IPS DF 6.9 (cell line): Measurements from ENCODE around the gene FIG4.
"Not testable (repeated sequence)": the region's sequence is repeated elsewhere in the genome, so short reads cannot be mapped to it uniquely, and the experiment has no call there.

ENCODE experiments used
- DNase-seq: peaks from one replicate; pipeline ENCODE4 v3.0.0-alpha.2; 2013; ENCODE audit warnings: low read depth, low spot score
- H3K27ac ChIP-seq: one replicate; pipeline ENCODE4 v1.5.1; 2013; ENCODE audit warnings: low read length, control low read depth
- H3K27me3 ChIP-seq: 2 replicates; pipeline ENCODE4 v1.6.1; 2013; ENCODE audit warnings: mild to moderate bottlenecking, low read length; ENCODE audit not compliant: control insufficient read depth, insufficient read depth
- H3K36me3 ChIP-seq: 2 replicates; pipeline ENCODE4 v1.6.1; 2013; ENCODE audit warnings: low read length; ENCODE audit not compliant: control insufficient read depth, insufficient read depth
- H3K4me1 ChIP-seq: 2 replicates; pipeline ENCODE4 v1.6.1; 2013; ENCODE audit warnings: low read length; ENCODE audit not compliant: control insufficient read depth, insufficient read depth
- H3K4me3 ChIP-seq: 2 replicates; pipeline ENCODE4 v1.5.1; 2013; ENCODE audit warnings: mild to moderate bottlenecking, low read length
- H3K9me3 ChIP-seq: 2 replicates; pipeline ENCODE4 v1.6.1; 2013; ENCODE audit warnings: low read length, inconsistent platforms; ENCODE audit not compliant: control insufficient read depth, insufficient read depth
- WGBS: extraction: QIAGEN DNeasy Blood & Tissue Kit; methylation state at CpG from one replicate; pipeline ENCODE4 v1.1.7; 2013; ENCODE audit warnings: mixed read lengths, missing lambda C conversion rate; ENCODE audit not compliant: insufficient read length, insufficient coverage; 5-methylcytosine and 5-hydroxymethylcytosine counted together

FIG4 gene

GRCh38 chr6:109770047-109770446, 79.0 kb downstream of the FIG4 start:
- Histone ChIP-seq H3K36me3 (no peaks in the 10 kb centered on the region), H3K4me1 (no peaks in the 10 kb centered on the region), H3K9me3 (no peaks in the 10 kb centered on the region), H3K4me3 (no peak overlapping the region), H3K27ac (no peak overlapping the region), H3K27me3 (no peaks in the 10 kb centered on the region)
- no CpG with 5 or more reads among the region's 2 CpGs for WGBS
- no peak for DNase-seq

GRCh38 chr6:109770779-109771178, 79.7 kb downstream of the FIG4 start:
- Histone ChIP-seq H3K4me1 (no peaks in the 10 kb centered on the region), H3K27ac (no peak overlapping the region), H3K27me3 (no peaks in the 10 kb centered on the region), H3K36me3 (no peaks in the 10 kb centered on the region), H3K9me3 (no peaks in the 10 kb centered on the region), H3K4me3 (no peak overlapping the region)
- WGBS, result no CpG with 5 or more reads among the region's 5 CpGs
- DNase-seq, result no peak

- not testable (repeated sequence) for H3K9me3 ChIP-seq, DNase-seq, H3K27me3 ChIP-seq, H3K27ac ChIP-seq, H3K36me3 ChIP-seq, H3K4me3 ChIP-seq, H3K4me1 ChIP-seq
- WGBS, result no CpG with 5 or more reads among the region's 7 CpGs
Observed at GRCh38 chr6:109771939-109772755, 81.1 kb downstream of the FIG4 start.

- Histone ChIP-seq H3K9me3 (no peaks in the 10 kb centered on the region), H3K36me3 (no peaks in the 10 kb centered on the region), H3K4me3 (no peak overlapping the region), H3K27me3 (no peaks in the 10 kb centered on the region), H3K27ac (no peak overlapping the region), H3K4me1 (no peaks in the 10 kb centered on the region)
- WGBS, result no CpG with 5 or more reads among the region's 1 CpG
- DNase-seq, result no peak
Observed at GRCh38 chr6:109772883-109773431, 81.9 kb downstream of the FIG4 start.

- Histone ChIP-seq H3K36me3 (no peaks in the 10 kb centered on the region), H3K27me3 (no peaks in the 10 kb centered on the region), H3K4me3 (no peak overlapping the region), H3K4me1 (no peaks in the 10 kb centered on the region), H3K9me3 (no peaks in the 10 kb centered on the region), H3K27ac (no peak overlapping the region)
- DNase-seq, result no peak
- WGBS, result no CpG with 5 or more reads among the region's 1 CpG
Observed at GRCh38 chr6:109781001-109781400, 89.9 kb downstream of the FIG4 start.

GRCh38 chr6:109782491-109782999, 91.4 kb downstream of the FIG4 start:
- WGBS, result no CpG with 5 or more reads among the region's 2 CpGs
- Histone ChIP-seq H3K4me1 (no peaks in the 10 kb centered on the region), H3K27ac (no peak overlapping the region), H3K36me3 (no peaks in the 10 kb centered on the region), H3K9me3 (no peaks in the 10 kb centered on the region), H3K27me3 (no peaks in the 10 kb centered on the region), H3K4me3 (no peak overlapping the region)
- no peak for DNase-seq

GRCh38 chr6:109783250-109783986, 92.3 kb downstream of the FIG4 start:
- Histone ChIP-seq H3K27me3 (no peaks in the 10 kb centered on the region), H3K27ac (no peak overlapping the region), H3K9me3 (no peaks in the 10 kb centered on the region), H3K36me3 (no peaks in the 10 kb centered on the region), H3K4me3 (no peak overlapping the region), H3K4me1 (no peaks in the 10 kb centered on the region)
- no CpG with 5 or more reads among the region's 4 CpGs for WGBS
- peak; percentile 67 for DNase-seq

- no peaks in the 10 kb centered on the region for H3K27me3 ChIP-seq
- no peaks in the 10 kb centered on the region; the same call in 1 of the 2 replicates for H3K4me1 ChIP-seq
- H3K36me3 ChIP-seq, result no peaks in the 10 kb centered on the region
- no peaks in the 10 kb centered on the region for H3K9me3 ChIP-seq
- H3K4me3 ChIP-seq, result no peak overlapping the region
- DNase-seq, result no peak
- WGBS, result no CpG with 5 or more reads among the region's 2 CpGs
- H3K27ac ChIP-seq, result no peak overlapping the region
Observed at GRCh38 chr6:109787312-109787711, 96.2 kb downstream of the FIG4 start.

- Histone ChIP-seq H3K27me3 (no peaks in the 10 kb centered on the region), H3K27ac (no peak overlapping the region), H3K4me3 (no peak overlapping the region), H3K9me3 (no peaks in the 10 kb centered on the region), H3K36me3 (no peaks in the 10 kb centered on the region), H3K4me1 (peaks cover under 1% of the 10 kb centered on the region; the same call in 1 of the 2 replicates)
- WGBS, result no CpG with 5 or more reads among the region's 3 CpGs
- DNase-seq, result no peak
Observed at GRCh38 chr6:109788687-109789086, 97.6 kb downstream of the FIG4 start.

- H3K36me3 ChIP-seq, result no peaks in the 10 kb centered on the region
- H3K9me3 ChIP-seq, result no peaks in the 10 kb centered on the region
- no peak for DNase-seq
- H3K27ac ChIP-seq, result no peak overlapping the region
- H3K4me3 ChIP-seq, result no peak overlapping the region
- no peaks in the 10 kb centered on the region for H3K27me3 ChIP-seq
- WGBS, result no CpG with 5 or more reads among the region's 1 CpG
- peaks cover 2% of the 10 kb centered on the region; the same call in 1 of the 2 replicates for H3K4me1 ChIP-seq
Observed at GRCh38 chr6:109790131-109790530, 99.0 kb downstream of the FIG4 start.
